NCI-H146 treated with DMSO at 0.1 percent for 48 hours (cell line): Measurements from ENCODE around the gene MTF2.
A peak's percentile ranks its signal among the peaks of the same experiment; 100 is the strongest.

Experiments
- DNase-seq: peaks from one replicate; lab custom pipeline; 2025; ENCODE audit not compliant: unreplicated experiment; lab: John Stamatoyannopoulos, UW

Gene MTF2

DNA sequence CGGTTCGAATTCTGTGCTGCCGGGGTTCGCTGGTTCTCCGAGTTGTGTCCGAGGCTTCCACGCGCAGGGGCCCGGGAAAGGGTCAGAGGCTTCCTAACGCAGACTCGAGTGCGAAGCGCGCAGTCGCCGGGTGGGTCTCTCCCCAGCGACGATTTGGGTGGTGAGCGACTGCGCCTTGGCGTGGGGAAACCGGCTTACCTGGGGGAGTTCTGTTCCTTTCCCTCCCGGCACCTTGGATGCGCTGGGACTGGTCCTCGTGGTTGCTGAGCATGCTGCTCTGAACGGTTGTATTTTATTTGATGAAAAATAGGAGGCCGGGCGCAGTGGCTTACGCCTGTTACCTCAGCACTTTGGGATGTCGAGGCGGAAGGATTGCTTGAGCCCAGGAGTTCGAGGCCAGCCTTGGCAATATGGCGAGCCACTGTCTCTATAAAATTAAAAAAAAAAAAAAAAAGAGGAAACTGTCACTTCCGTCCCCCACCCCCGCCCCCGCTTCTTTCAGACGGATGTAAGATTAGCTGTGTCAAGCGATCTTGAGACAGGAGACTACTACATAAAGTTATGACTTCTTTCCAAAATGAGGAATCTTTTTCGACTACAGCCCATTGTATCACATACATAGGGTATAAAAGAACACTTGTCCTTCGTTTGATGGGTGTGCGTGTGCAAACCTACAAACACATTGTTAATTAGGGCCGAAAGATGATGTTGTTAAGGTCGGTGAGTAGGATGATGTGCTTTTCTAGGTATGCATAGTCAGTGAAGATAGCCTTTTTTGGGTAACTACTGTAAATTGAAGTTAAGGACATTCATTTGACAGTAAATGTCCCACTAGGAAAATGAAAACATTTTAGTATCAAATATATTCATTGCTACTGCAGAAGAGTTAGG is 101.9 kb downstream of the MTF2 start, which contains the start of gene CCDC18:
Gene CCDC18 (plus strand): TSS at position 2 of the 891 bp plus-strand sequence. CDS start 2,638 bp downstream, outside the sequence.
- peak; percentile 20 for DNase-seq

GRCh38 chr1:93186667-93187066 is 107.6 kb downstream of the MTF2 start:
- DNase-seq: no peak
